ENCODE data around the gene ACADSB. TPM values are rescaled to one million over a fixed set of nuclear protein-coding genes. Genes with fewer than 3 reads are reported as not detected.

The ACADSB gene
- total RNA-seq, 1 donor from 2014 or later: 4.4 TPM

GRCh38 chr10:123019941-123020703 lies 11.3 kb downstream of the ACADSB start:
- DNase-seq (ENCODE audit: low read depth): no peak
- no peak overlapping the region for H3K4me3 ChIP-seq (ENCODE audit: low read depth, low read length)
- TF ChIP-seq, protein P1, sequence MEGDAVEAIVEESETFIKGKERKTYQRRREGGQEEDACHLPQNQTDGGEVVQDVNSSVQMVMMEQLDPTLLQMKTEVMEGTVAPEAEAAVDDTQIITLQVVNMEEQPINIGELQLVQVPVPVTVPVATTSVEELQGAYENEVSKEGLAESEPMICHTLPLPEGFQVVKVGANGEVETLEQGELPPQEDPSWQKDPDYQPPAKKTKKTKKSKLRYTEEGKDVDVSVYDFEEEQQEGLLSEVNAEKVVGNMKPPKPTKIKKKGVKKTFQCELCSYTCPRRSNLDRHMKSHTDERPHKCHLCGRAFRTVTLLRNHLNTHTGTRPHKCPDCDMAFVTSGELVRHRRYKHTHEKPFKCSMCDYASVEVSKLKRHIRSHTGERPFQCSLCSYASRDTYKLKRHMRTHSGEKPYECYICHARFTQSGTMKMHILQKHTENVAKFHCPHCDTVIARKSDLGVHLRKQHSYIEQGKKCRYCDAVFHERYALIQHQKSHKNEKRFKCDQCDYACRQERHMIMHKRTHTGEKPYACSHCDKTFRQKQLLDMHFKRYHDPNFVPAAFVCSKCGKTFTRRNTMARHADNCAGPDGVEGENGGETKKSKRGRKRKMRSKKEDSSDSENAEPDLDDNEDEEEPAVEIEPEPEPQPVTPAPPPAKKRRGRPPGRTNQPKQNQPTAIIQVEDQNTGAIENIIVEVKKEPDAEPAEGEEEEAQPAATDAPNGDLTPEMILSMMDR (conservative IDR thresholded peaks at IDR 0.05; ENCODE audit: low read depth, low read length): no peak

DNA sequence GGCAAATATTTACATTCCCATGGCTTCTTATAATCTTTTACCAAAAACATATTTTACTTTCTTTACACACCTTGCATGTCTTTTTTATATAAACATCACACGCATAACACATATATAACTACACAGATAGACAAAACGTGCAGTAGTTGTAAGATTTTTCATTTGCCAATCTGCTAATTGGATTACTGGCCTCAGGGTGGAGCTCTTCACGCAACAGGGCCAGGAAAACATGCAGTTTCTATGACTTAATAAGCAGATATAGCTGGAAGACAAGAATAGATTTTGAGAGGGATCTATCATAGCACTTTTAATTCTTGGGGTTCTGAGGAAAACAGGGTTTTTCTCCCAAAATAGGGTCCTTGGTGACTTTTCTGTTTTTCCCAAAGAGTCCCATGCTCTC lies 12.7 kb downstream of the ACADSB start:
- TF ChIP-seq, protein P1 (conservative IDR thresholded peaks at IDR 0.05; ENCODE audit: low read depth, low read length): peak; percentile 67
- no peak for DNase-seq (ENCODE audit: low read depth)

DNA sequence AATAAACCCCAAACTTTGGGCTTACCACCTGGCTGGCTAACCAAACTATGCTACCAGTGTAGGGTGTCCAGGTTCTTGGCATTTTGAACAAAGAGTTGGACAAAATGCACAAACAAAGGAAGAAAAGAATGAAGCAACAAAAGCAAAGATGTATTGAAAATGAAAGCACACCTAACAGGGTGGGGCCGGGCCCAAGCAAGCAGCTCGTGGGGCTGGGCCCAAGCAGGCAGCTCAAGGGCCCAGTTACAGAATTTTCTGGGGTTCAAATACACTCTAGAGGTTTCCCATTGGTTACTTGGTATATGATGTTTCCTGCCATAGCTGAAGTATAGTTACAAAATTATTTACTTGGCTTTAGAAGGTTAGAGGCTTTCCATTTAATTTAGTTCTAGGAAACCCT lies 15.7 kb downstream of the ACADSB start:
- TF ChIP-seq, protein P1 (conservative IDR thresholded peaks at IDR 0.05; ENCODE audit: low read depth, low read length): no peak

More for the DNA sequence above, 12.7 kb downstream of the ACADSB start:
- no peak overlapping the region for H3K4me3 ChIP-seq (ENCODE audit: low read depth, low read length)

DNA sequence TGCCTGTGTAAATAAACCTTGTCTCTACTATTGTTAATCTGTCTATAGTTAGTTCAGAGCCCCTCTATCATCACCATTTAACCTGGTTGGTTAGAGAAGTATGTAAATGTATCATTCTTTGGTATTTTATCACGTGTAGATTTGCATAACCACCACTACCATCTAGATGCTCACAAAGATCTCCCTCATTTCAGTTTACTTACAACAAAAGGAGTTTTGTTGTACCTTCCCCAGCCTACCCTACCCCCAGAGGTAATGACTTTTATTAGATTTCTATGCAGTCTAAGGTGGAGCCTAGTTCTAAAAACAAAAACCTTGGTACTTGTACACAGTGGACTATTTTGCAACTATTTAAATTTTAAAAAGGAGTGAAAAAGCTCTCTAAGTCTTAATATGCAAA lies 17.5 kb downstream of the ACADSB start:
- DNase-seq (ENCODE audit: low read depth): no peak
- no peak overlapping the region for H3K4me3 ChIP-seq (ENCODE audit: low read depth, low read length)
- TF ChIP-seq, protein P1 (conservative IDR thresholded peaks at IDR 0.05; ENCODE audit: low read depth, low read length): no peak

More for the DNA sequence above, 15.7 kb downstream of the ACADSB start:
- DNase-seq (ENCODE audit: low read depth): no peak
- H3K4me3 ChIP-seq (ENCODE audit: low read depth, low read length): no peak overlapping the region

DNA sequence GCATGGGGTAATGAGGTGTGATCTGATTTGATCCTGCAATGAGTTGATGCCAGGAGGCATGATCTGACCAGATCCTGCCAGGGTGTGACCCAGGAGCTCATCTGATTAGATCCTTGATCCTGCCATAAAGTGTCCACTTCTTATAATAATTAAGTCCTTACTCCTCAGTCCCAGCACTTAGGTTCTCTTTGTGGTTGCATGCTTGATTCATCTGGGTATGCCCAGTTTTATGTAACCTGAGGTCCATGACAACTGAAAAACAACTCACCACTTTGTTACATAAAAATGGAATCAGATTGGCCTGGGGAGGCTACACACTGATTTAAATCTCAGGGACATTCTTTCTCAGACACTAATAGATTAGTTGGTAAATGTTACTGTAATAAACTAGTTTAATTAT lies 19.1 kb downstream of the ACADSB start:
- no peak overlapping the region for H3K4me3 ChIP-seq (ENCODE audit: low read depth, low read length)
- DNase-seq (ENCODE audit: low read depth): peak; percentile 91
- TF ChIP-seq, protein P1 (conservative IDR thresholded peaks at IDR 0.05; ENCODE audit: low read depth, low read length): no peak

- no peak overlapping the region for H3K4me3 ChIP-seq (ENCODE audit: low read depth, low read length)
- DNase-seq (ENCODE audit: low read depth): no peak
- TF ChIP-seq, protein P1 (conservative IDR thresholded peaks at IDR 0.05; ENCODE audit: low read depth, low read length): no peak
Observed at GRCh38 chr10:123031124-123031523, 22.3 kb downstream of the ACADSB start.

- TF ChIP-seq, protein P1 (conservative IDR thresholded peaks at IDR 0.05; ENCODE audit: low read depth, low read length): no peak
- no peak for DNase-seq (ENCODE audit: low read depth)
Observed at GRCh38 chr10:123034332-123034731, 25.5 kb downstream of the ACADSB start.

More at GRCh38 chr10:123034332-123034731, 25.5 kb downstream of the ACADSB start:
- H3K4me3 ChIP-seq (ENCODE audit: low read depth, low read length): no peak overlapping the region

Measured in epithelial cell of proximal tubule (primary cell).